Measurements from ENCODE around the gene ID1.
"Not testable (repeated sequence)": the region's sequence is repeated elsewhere in the genome, so short reads cannot be mapped to it uniquely, and the experiment has no call there.

The ID1 gene

GRCh38 chr20:31638317-31638716 is 33.2 kb downstream of the ID1 start:
- DNase-seq (ENCODE audit: low read depth): no peak

- DNase-seq (ENCODE audit: low read depth): no peak
Observed at GRCh38 chr20:31638816-31639215, 33.7 kb downstream of the ID1 start.

- no peak for DNase-seq (ENCODE audit: low read depth)
Observed at GRCh38 chr20:31640259-31640658, 35.2 kb downstream of the ID1 start.

- no peak for DNase-seq (ENCODE audit: low read depth)
Observed at GRCh38 chr20:31641391-31641790, 36.3 kb downstream of the ID1 start.

- DNase-seq (ENCODE audit: low read depth): no peak
Observed at GRCh38 chr20:31642837-31643236, 37.7 kb downstream of the ID1 start.

GRCh38 chr20:31643522-31643921 is 38.4 kb downstream of the ID1 start:
- no peak for DNase-seq (ENCODE audit: low read depth)

- DNase-seq (ENCODE audit: low read depth): no peak
Observed at GRCh38 chr20:31644701-31645100, 39.6 kb downstream of the ID1 start.

- not testable (repeated sequence) for DNase-seq (ENCODE audit: low read depth)
Observed at GRCh38 chr20:31648104-31648503, 43.0 kb downstream of the ID1 start.

GRCh38 chr20:31652917-31653396 is 47.9 kb downstream of the ID1 start:
- DNase-seq (ENCODE audit: low read depth): peak; percentile 52

GRCh38 chr20:31653561-31653960 is 48.5 kb downstream of the ID1 start:
- no peak for DNase-seq (ENCODE audit: low read depth)

GRCh38 chr20:31654534-31654933 is 49.4 kb downstream of the ID1 start:
- no peak for DNase-seq (ENCODE audit: low read depth)
